Neural progenitor cell (in vitro differentiated cells): ENCODE measurements around the gene ITIH5. TPM values are rescaled to one million over a fixed set of nuclear protein-coding genes. Genes with fewer than 3 reads are reported as not detected.

ENCODE experiments used
- DNase-seq: peaks from one replicate; pipeline ENCODE4 v3.0.0-alpha.2; 2016; ENCODE audit warnings: low spot score
- H2AFZ ChIP-seq: fragments of 200-600 bp; sonication (generic); replicated peaks from 2 replicates; pipeline ENCODE4 v1.6.1; 2016; ENCODE audit warnings: antibody characterized with exemption
- H3F3A ChIP-seq: fragments of 200-600 bp; sonication (generic); 2 replicates; pipeline ENCODE4 v1.6.1; 2016; ENCODE audit warnings: antibody characterized with exemption, low read depth
- H3K27ac ChIP-seq: fragments of 200-600 bp; sonication (generic); 2 replicates; pipeline ENCODE4 v1.5.1; 2016; ENCODE audit warnings: mild to moderate bottlenecking
- H3K27me3 ChIP-seq: fragments of 200-600 bp; sonication (generic); 2 replicates; pipeline ENCODE4 v1.6.1; 2016; ENCODE audit warnings: mild to moderate bottlenecking, moderate library complexity
- H3K36me3 ChIP-seq: fragments of 200-600 bp; sonication (generic); 2 replicates; pipeline ENCODE4 v1.5.1; 2016
- H3K4me1 ChIP-seq: fragments of 200-600 bp; sonication (generic); 2 replicates; pipeline ENCODE4 v1.6.1; 2016; ENCODE audit warnings: mixed run types
- H3K4me2 ChIP-seq: fragments of 200-600 bp; sonication (generic); 2 replicates; pipeline ENCODE4 v1.6.1; 2016
- H3K4me3 ChIP-seq: fragments of 200-600 bp; sonication (generic); 2 replicates; pipeline ENCODE4 v1.5.1; 2016
- H3K79me2 ChIP-seq: fragments of 200-600 bp; sonication (generic); 2 replicates; pipeline ENCODE4 v1.6.1; 2016; ENCODE audit warnings: low read depth
- H3K9ac ChIP-seq: fragments of 200-600 bp; sonication (generic); 2 replicates; pipeline ENCODE4 v1.6.1; 2016
- H3K9me3 ChIP-seq: fragments of 200-600 bp; sonication (generic); 2 replicates; pipeline ENCODE4 v1.5.1; 2016; ENCODE audit warnings: low read depth
- H4K20me1 ChIP-seq: fragments of 200-600 bp; sonication (generic); 2 replicates; pipeline ENCODE4 v1.6.1; 2016; ENCODE audit warnings: low read depth
- H3K27ac Mint-ChIP-seq: 3 replicates; pipeline ENCODE4 v1.8.0; 2021; ENCODE audit warnings: mixed read lengths
- H3K27me3 Mint-ChIP-seq: 2 replicates; pipeline ENCODE4 v1.8.0; 2022; ENCODE audit warnings: low read depth, mild to moderate bottlenecking, inconsistent platforms, moderate library complexity, mixed read lengths; ENCODE audit not compliant: insufficient read depth
- H3K36me3 Mint-ChIP-seq: 3 replicates; pipeline ENCODE4 v1.8.0; 2021; ENCODE audit warnings: mixed read lengths
- H3K4me1 Mint-ChIP-seq: 3 replicates; pipeline ENCODE4 v1.8.0; 2021; ENCODE audit warnings: mixed read lengths
- H3K4me3 Mint-ChIP-seq: 3 replicates; pipeline ENCODE4 v1.8.0; 2021; ENCODE audit warnings: mild to moderate bottlenecking, moderate library complexity, mixed read lengths
- H3K9me3 Mint-ChIP-seq: 3 replicates; pipeline ENCODE4 v1.8.0; 2020; ENCODE audit warnings: mixed read lengths
- EZH2 ChIP-seq: fragments of 200-600 bp; sonication (generic); IDR thresholded peaks from 2 replicates; pipeline ENCODE4 v1.6.1; 2017; ENCODE audit warnings: antibody characterized with exemption, mild to moderate bottlenecking, moderate library complexity
- EZH2phosphoT487 ChIP-seq: fragments of 200-600 bp; sonication (generic); IDR thresholded peaks from 2 replicates; pipeline ENCODE4 v1.6.1; 2017; ENCODE audit warnings: antibody characterized with exemption
- total RNA-seq: library from RNA; depleted of rRNA; stranded (reverse); fragments of >200 nt; gene quantifications from 2 replicates; pipeline ENCODE4 v1.2.3, GENCODE V29; 2015; ENCODE audit warnings: low replicate concordance
- TF ChIP-seq, protein P1 (sequence below): fragments of 200-600 bp; sonication (generic); IDR thresholded peaks from 2 replicates; pipeline ENCODE4 v1.5.1; 2017; ENCODE audit warnings: antibody characterized with exemption, mild to moderate bottlenecking

Gene ITIH5
- total RNA-seq, 1 donor from 2014 or later: 1.1 TPM

- no peak overlapping the region for H3K4me2 ChIP-seq
- TF ChIP-seq, protein P1, sequence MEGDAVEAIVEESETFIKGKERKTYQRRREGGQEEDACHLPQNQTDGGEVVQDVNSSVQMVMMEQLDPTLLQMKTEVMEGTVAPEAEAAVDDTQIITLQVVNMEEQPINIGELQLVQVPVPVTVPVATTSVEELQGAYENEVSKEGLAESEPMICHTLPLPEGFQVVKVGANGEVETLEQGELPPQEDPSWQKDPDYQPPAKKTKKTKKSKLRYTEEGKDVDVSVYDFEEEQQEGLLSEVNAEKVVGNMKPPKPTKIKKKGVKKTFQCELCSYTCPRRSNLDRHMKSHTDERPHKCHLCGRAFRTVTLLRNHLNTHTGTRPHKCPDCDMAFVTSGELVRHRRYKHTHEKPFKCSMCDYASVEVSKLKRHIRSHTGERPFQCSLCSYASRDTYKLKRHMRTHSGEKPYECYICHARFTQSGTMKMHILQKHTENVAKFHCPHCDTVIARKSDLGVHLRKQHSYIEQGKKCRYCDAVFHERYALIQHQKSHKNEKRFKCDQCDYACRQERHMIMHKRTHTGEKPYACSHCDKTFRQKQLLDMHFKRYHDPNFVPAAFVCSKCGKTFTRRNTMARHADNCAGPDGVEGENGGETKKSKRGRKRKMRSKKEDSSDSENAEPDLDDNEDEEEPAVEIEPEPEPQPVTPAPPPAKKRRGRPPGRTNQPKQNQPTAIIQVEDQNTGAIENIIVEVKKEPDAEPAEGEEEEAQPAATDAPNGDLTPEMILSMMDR: no peak
- TF ChIP-seq EZH2phosphoT487: no peak
- TF ChIP-seq EZH2: no peak
These were observed 65.6 kb downstream of the ITIH5 start for GRCh38 chr10:7601023-7601656.

DNA sequence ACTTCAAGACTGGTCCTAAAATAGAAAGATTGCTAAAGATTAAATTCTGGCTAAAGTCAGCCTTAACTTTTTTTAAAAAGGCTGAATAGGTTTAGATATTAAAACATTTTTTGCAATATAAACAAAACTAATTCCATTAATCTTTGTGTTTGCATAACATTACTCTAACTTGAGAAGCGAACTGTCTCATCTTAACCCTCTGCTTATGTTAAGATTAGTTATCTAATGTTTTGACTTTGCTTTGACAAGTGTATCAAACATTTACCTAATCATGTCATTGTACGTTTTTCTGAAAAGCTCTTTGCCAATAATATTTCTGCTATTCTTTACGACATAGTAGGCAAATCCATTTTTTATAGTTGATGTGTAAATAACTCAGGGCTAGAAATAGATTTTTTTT, 68.0 kb downstream of the ITIH5 start:
- H3K4me3 ChIP-seq: no peak overlapping the region
- no peak overlapping the region for H2AFZ ChIP-seq
- no peaks in the 10 kb centered on the region for H3K27me3 ChIP-seq
- H3K4me2 ChIP-seq: no peak overlapping the region
- Mint-ChIP-seq H3K27me3 (peaks cover 6% of the 10 kb centered on the region), H3K27ac (no peak overlapping the region), H3K36me3 (no peaks in the 10 kb centered on the region), H3K9me3 (no peaks in the 10 kb centered on the region), H3K4me3 (no peak overlapping the region), H3K4me1 (no peaks in the 10 kb centered on the region)
- no peak overlapping the region for H3K27ac ChIP-seq
- no peaks in the 10 kb centered on the region for H4K20me1 ChIP-seq
- H3K4me1 ChIP-seq: no peaks in the 10 kb centered on the region
- H3K79me2 ChIP-seq: no peaks in the 10 kb centered on the region
- no peak for DNase-seq
- H3F3A ChIP-seq: no peaks in the 10 kb centered on the region
- no peak overlapping the region for H3K9ac ChIP-seq
- TF ChIP-seq EZH2: no peak
- TF ChIP-seq EZH2phosphoT487: no peak
- TF ChIP-seq, protein P1: no peak
- H3K36me3 ChIP-seq: no peaks in the 10 kb centered on the region
- H3K9me3 ChIP-seq: no peaks in the 10 kb centered on the region

More at GRCh38 chr10:7601023-7601656, 65.6 kb downstream of the ITIH5 start:
- DNase-seq: no peak
- Histone ChIP-seq H2AFZ (no peak overlapping the region), H3K27me3 (no peaks in the 10 kb centered on the region), H3K9me3 (no peaks in the 10 kb centered on the region), H3K4me3 (no peak overlapping the region), H3K9ac (no peak overlapping the region), H3K79me2 (no peaks in the 10 kb centered on the region), H3K27ac (no peak overlapping the region), H3K36me3 (no peaks in the 10 kb centered on the region), H3K4me1 (no peaks in the 10 kb centered on the region), H3F3A (no peaks in the 10 kb centered on the region), H4K20me1 (no peaks in the 10 kb centered on the region)
- Mint-ChIP-seq H3K27ac (no peak overlapping the region), H3K9me3 (no peaks in the 10 kb centered on the region), H3K4me3 (no peak overlapping the region), H3K36me3 (no peaks in the 10 kb centered on the region), H3K4me1 (no peaks in the 10 kb centered on the region), H3K27me3 (peaks cover 2% of the 10 kb centered on the region)

- Mint-ChIP-seq H3K27ac (no peak overlapping the region), H3K4me1 (no peaks in the 10 kb centered on the region), H3K36me3 (no peaks in the 10 kb centered on the region), H3K27me3 (peaks cover 4% of the 10 kb centered on the region), H3K4me3 (no peak overlapping the region), H3K9me3 (no peaks in the 10 kb centered on the region)
- H3K27me3 ChIP-seq: no peaks in the 10 kb centered on the region
- no peaks in the 10 kb centered on the region for H3K79me2 ChIP-seq
- H3K4me2 ChIP-seq: no peak overlapping the region
- no peak overlapping the region for H3K4me3 ChIP-seq
- no peaks in the 10 kb centered on the region for H4K20me1 ChIP-seq
- no peak overlapping the region for H2AFZ ChIP-seq
- H3F3A ChIP-seq: no peaks in the 10 kb centered on the region
- H3K4me1 ChIP-seq: no peaks in the 10 kb centered on the region
- no peak for TF ChIP-seq EZH2phosphoT487
- TF ChIP-seq, protein P1: no peak
- TF ChIP-seq EZH2: no peak
- no peaks in the 10 kb centered on the region for H3K36me3 ChIP-seq
- DNase-seq: no peak
- no peak overlapping the region for H3K9ac ChIP-seq
- no peak overlapping the region for H3K27ac ChIP-seq
- H3K9me3 ChIP-seq: no peaks in the 10 kb centered on the region
These were observed 70.4 kb downstream of the ITIH5 start for GRCh38 chr10:7596356-7596755.
